ENCODE results near the gene RNF213. TPM values are rescaled to one million over a fixed set of nuclear protein-coding genes. Genes with fewer than 3 reads are reported as not detected.
A peak's percentile ranks its signal among the peaks of the same experiment; 100 is the strongest.

The RNF213 gene
- total RNA-seq, 3 donors from 2014 or later, result 205 to 289 (median 262) TPM

DNA sequence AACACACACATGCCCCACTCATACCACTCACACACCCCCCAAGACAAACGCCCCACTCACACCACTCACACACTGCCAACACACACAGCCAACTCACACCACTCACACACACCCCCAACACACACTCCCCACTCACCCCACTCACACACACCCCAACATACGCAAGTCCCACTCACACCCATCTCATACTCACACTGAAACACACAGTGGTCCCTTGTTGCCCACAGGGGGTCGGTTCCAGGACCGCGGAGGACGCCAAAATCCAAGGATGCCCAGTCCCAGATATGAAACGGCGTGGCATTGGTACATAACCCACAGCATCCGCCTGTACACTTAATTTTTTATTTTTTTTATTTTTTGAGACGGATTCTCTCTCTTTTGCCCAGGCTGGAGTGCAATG lies 20.9 kb downstream of the RNF213 start:
- Mint-ChIP-seq H3K4me1 (ENCODE audit: low read depth) (peaks cover 18% of the 10 kb centered on the region), H3K36me3 (ENCODE audit: insufficient read depth) (peaks cover 9% of the 10 kb centered on the region), H3K27me3 (ENCODE audit: low read depth) (no peaks in the 10 kb centered on the region), H3K9me3 (no peaks in the 10 kb centered on the region), H3K4me3 (no peak overlapping the region)
- ATAC-seq, result no peak
- no peak for DNase-seq

DNA sequence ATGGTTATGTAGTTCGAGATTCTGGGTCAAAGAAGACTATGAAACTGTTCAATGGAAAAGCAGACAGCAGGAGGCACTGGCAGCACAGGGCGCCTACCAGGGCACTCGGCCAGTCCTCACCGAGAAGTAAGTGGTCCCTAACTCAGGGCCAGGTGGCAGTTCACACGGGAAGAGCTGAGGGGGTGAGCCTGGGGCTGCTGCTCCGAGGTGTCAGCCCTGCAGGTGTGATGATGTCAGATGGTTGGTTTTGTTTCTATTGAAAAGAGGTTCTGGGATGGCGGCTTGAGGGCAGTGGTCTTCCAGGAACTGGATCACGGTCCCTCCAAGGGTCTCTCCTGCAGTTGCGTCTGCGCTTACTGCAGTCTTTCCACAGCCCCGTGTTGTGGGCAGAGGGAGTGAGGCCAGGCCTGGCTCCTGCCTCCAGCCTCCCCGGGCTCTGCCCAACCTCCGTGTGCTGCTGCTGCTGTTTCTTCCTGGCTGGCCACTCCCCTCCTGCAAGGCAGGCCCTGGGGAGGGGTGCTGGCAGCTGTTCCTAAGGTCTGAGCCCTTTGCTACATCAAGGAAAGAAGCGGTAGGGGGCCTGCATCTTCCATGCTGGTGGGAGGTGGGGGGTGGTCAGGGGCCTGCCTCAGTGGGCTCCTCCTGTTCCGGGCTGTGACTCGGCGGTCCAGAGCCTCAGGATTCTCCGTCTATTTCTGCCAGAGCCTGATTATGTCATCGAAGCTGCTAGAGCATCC lies 22.6 kb downstream of the RNF213 start:
- DNase-seq (no peak), ATAC-seq (no peak)
- Mint-ChIP-seq H3K9me3 (no peaks in the 10 kb centered on the region), H3K27me3 (ENCODE audit: low read depth) (no peaks in the 10 kb centered on the region), H3K4me3 (no peak overlapping the region), H3K36me3 (ENCODE audit: insufficient read depth) (peaks cover 10% of the 10 kb centered on the region), H3K4me1 (ENCODE audit: low read depth) (peaks cover 15% of the 10 kb centered on the region)

GRCh38 chr17:80284631-80285030 lies 24.0 kb downstream of the RNF213 start:
- ATAC-seq (peak in 1 of 2 donors; percentile 51), DNase-seq (no peak)
- Mint-ChIP-seq H3K9me3 (no peaks in the 10 kb centered on the region), H3K4me3 (no peak overlapping the region), H3K36me3 (ENCODE audit: insufficient read depth) (peaks cover 17% of the 10 kb centered on the region), H3K4me1 (ENCODE audit: low read depth) (peaks cover 13% of the 10 kb centered on the region), H3K27me3 (ENCODE audit: low read depth) (no peaks in the 10 kb centered on the region)

DNA sequence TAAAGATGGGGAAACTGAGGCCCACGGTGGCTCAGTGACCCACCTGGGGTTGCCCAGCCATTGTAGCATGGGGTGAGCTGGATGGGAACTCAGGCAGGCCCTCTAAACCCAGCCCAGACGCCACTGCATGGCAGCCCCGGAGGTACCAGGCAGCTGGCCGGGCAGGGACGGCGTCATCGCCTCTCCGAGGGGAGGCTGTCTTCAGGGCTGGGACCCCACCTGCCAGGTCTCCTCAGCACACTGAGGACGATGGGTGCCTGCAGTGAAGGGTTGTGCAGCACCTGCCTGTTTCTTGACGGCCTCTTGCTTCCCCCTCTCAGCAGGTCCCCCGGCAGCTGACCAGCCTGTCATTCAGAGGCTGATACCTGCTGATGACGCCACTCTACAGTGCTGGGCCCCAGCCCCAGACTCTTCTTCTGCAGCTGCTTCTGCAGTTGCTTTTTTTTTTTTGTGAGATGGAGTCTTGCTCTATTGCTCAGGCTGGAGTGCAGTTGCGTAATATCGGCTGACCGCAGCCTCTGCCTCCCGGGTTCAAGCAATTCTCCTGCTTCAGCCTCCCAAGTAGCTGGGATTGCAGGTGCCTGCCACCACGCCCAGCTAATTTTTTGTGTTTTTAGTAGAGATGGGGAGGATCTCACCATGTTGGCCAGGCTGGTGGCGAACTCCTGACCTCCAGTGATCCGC lies 24.7 kb downstream of the RNF213 start:
- no peak for DNase-seq
- Mint-ChIP-seq H3K27me3 (ENCODE audit: low read depth) (no peaks in the 10 kb centered on the region), H3K9me3 (no peaks in the 10 kb centered on the region), H3K4me1 (ENCODE audit: low read depth) (peaks cover 10% of the 10 kb centered on the region), H3K36me3 (ENCODE audit: insufficient read depth) (peaks cover 17% of the 10 kb centered on the region), H3K4me3 (no peak overlapping the region)
- ATAC-seq, result no peak

- no peak overlapping the region for H3K4me3 Mint-ChIP-seq
- DNase-seq, result no peak
- no peak for ATAC-seq
- peaks cover 24% of the 10 kb centered on the region for H3K36me3 Mint-ChIP-seq (ENCODE audit: insufficient read depth)
- H3K4me1 Mint-ChIP-seq (ENCODE audit: low read depth), result peaks cover 8% of the 10 kb centered on the region
- no peaks in the 10 kb centered on the region for H3K9me3 Mint-ChIP-seq
- H3K27me3 Mint-ChIP-seq (ENCODE audit: low read depth), result no peaks in the 10 kb centered on the region
These were observed 25.9 kb downstream of the RNF213 start for GRCh38 chr17:80286638-80286960.

- Mint-ChIP-seq H3K9me3 (no peaks in the 10 kb centered on the region), H3K36me3 (ENCODE audit: insufficient read depth) (peaks cover 26% of the 10 kb centered on the region), H3K4me3 (no peak overlapping the region), H3K27me3 (ENCODE audit: low read depth) (no peaks in the 10 kb centered on the region), H3K4me1 (ENCODE audit: low read depth) (peaks cover 7% of the 10 kb centered on the region)
- DNase-seq, result no peak
- ATAC-seq, result no peak
These were observed 26.4 kb downstream of the RNF213 start for GRCh38 chr17:80287038-80287437.

DNA sequence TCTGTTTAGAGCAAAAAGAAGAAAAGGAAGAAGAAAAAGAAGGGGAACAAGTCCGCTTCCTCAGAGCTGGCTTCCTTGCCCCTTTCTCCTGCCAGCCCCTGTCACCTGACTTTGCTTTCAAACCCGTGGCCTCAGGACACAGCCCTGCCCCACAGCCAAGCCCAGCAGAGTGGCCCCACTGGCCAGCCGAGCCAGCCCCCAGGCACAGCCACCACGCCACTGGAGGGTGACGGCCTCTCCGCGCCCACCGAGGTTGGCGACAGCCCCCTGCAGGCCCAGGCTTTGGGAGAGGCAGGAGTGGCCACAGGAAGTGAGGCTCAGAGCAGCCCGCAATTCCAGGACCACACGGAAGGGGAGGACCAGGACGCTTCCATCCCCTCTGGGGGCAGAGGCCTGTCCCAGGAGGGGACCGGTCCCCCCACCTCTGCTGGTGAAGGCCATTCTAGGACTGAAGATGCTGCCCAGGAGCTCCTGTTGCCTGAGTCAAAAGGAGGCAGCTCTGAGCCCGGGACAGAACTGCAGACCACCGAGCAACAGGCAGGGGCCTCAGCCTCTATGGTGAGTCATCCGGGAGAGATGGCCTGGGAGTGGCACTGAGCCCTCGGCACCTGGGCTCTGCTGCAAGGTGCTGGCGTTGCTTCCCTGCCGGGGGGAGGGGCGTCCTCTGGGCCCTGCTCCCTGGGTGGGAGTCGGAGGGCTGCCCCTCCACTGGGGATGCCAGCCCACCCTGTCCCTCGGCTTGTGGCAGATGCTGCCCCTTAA lies 27.3 kb downstream of the RNF213 start:
- H3K27me3 Mint-ChIP-seq (ENCODE audit: low read depth), result no peaks in the 10 kb centered on the region

DNA sequence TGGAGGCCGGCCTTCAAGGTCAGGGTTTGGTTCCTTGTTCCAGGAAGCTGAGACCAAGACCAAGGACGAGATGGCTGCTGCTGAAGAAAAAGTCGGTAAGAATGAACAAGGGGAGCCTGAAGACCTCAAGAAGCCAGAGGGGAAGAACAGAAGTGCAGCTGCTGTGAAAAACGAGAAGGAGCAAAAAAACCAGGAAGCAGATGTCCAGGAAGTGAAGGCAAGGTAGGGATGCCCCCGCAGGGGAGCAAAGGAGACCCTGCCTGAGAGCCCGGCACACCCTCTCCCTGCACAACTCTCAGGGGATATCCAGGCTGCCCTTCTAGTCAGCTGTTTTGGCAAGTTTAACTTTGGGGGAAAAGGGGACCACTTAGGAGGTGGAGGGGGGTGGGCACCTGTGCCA lies 29.0 kb downstream of the RNF213 start:
- DNase-seq, result no peak
- peaks cover 4% of the 10 kb centered on the region for H3K4me1 Mint-ChIP-seq (ENCODE audit: low read depth)
- H3K36me3 Mint-ChIP-seq (ENCODE audit: insufficient read depth), result peaks cover 34% of the 10 kb centered on the region
- H3K27me3 Mint-ChIP-seq (ENCODE audit: low read depth), result no peaks in the 10 kb centered on the region
- no peaks in the 10 kb centered on the region for H3K9me3 Mint-ChIP-seq
- no peak overlapping the region for H3K4me3 Mint-ChIP-seq
- no peak for ATAC-seq

More for the DNA sequence above, 27.3 kb downstream of the RNF213 start:
- no peaks in the 10 kb centered on the region for H3K9me3 Mint-ChIP-seq
- H3K4me1 Mint-ChIP-seq (ENCODE audit: low read depth), result peaks cover 6% of the 10 kb centered on the region
- no peak for DNase-seq
- H3K36me3 Mint-ChIP-seq (ENCODE audit: insufficient read depth), result peaks cover 29% of the 10 kb centered on the region
- H3K4me3 Mint-ChIP-seq, result no peak overlapping the region
- no peak for ATAC-seq

GRCh38 chr17:80290156-80290555 lies 29.5 kb downstream of the RNF213 start:
- peaks cover 38% of the 10 kb centered on the region for H3K36me3 Mint-ChIP-seq (ENCODE audit: insufficient read depth)
- no peak for ATAC-seq

GRCh38 chr17:80291260-80291659 lies 30.6 kb downstream of the RNF213 start:
- Mint-ChIP-seq H3K4me1 (ENCODE audit: low read depth) (peaks cover 3% of the 10 kb centered on the region), H3K4me3 (no peak overlapping the region), H3K36me3 (ENCODE audit: insufficient read depth) (peaks cover 43% of the 10 kb centered on the region), H3K27me3 (ENCODE audit: low read depth) (no peaks in the 10 kb centered on the region), H3K9me3 (no peaks in the 10 kb centered on the region)
- DNase-seq, result no peak
- ATAC-seq, result no peak

More at GRCh38 chr17:80290156-80290555, 29.5 kb downstream of the RNF213 start:
- no peak for DNase-seq
- no peak overlapping the region for H3K4me3 Mint-ChIP-seq
- H3K27me3 Mint-ChIP-seq (ENCODE audit: low read depth), result no peaks in the 10 kb centered on the region
- no peaks in the 10 kb centered on the region for H3K9me3 Mint-ChIP-seq
- H3K4me1 Mint-ChIP-seq (ENCODE audit: low read depth), result peaks cover 3% of the 10 kb centered on the region

DNA sequence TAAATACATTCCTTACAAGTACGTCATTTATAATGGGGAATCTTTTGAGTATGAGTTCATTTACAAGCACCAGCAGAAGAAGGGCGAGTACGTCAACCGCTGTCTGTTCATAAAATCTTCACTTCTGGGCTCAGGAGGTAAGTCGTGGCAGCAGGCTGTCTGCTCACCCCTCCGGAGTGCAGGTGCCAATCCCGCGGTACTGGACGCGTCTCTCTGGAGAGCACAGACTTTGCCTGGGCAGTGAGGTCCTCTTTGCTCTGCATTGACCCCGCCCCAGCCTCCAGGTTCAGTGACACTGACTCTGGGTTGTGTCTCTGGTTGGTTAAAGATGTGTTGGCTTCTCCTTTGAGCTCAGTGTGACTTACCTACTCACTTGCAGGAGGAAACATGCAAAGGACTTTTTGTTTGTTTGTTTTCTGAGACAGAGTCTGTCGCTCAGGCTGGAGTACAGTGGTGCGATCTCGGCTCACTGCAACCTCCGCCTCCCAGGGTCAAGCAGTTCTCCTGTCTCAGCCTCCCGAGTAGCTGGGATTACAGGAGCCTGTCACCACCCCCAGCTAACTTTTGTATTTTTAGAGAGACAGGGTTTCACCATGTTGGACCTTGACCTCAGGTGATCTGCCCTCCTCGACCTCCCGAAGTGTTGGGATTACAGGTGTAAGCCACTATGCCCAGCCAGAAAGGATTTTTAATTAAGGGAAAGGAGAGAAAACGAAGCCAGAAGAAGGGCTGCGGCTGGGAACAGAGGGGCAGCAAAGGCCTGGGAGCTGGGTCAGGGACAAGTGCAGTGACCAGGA lies 31.2 kb downstream of the RNF213 start:
- ATAC-seq (no peak), DNase-seq (no peak)
- peaks cover 3% of the 10 kb centered on the region for H3K4me1 Mint-ChIP-seq (ENCODE audit: low read depth)
- no peak overlapping the region for H3K4me3 Mint-ChIP-seq
- peaks cover 49% of the 10 kb centered on the region for H3K36me3 Mint-ChIP-seq (ENCODE audit: insufficient read depth)
- H3K27me3 Mint-ChIP-seq (ENCODE audit: low read depth), result no peaks in the 10 kb centered on the region
- no peaks in the 10 kb centered on the region for H3K9me3 Mint-ChIP-seq

- no peak for ATAC-seq
- H3K4me3 Mint-ChIP-seq, result no peak overlapping the region
- no peaks in the 10 kb centered on the region for H3K27me3 Mint-ChIP-seq (ENCODE audit: low read depth)
- H3K36me3 Mint-ChIP-seq (ENCODE audit: insufficient read depth), result peaks cover 46% of the 10 kb centered on the region
- H3K9me3 Mint-ChIP-seq, result no peaks in the 10 kb centered on the region
- DNase-seq, result no peak
- peaks cover 3% of the 10 kb centered on the region for H3K4me1 Mint-ChIP-seq (ENCODE audit: low read depth)
These were observed 31.9 kb downstream of the RNF213 start for GRCh38 chr17:80292521-80292971.

- Mint-ChIP-seq H3K9me3 (no peaks in the 10 kb centered on the region), H3K4me3 (no peak overlapping the region), H3K36me3 (ENCODE audit: insufficient read depth) (peaks cover 51% of the 10 kb centered on the region), H3K4me1 (ENCODE audit: low read depth) (peaks cover 3% of the 10 kb centered on the region), H3K27me3 (ENCODE audit: low read depth) (no peaks in the 10 kb centered on the region)
- ATAC-seq (no peak), DNase-seq (no peak)
These were observed 33.6 kb downstream of the RNF213 start for GRCh38 chr17:80294210-80294609.

DNA sequence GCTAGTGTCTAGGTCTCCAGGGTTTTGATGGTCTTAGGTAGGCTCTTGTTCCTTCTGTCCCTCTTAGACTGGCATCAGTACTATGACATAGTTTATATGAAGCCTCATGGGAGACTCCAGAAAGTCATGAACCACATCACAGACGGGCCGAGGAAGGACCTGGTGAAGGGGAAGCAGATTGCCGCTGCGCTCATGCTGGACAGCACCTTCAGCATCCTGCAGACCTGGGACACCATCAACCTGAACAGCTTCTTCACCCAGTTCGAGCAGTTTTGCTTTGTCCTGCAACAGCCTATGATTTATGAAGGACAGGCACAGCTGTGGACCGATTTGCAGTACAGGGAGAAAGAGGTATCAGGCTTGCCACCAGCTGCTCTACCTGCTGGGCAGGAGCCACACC lies 34.0 kb downstream of the RNF213 start:
- Mint-ChIP-seq H3K9me3 (no peaks in the 10 kb centered on the region), H3K4me3 (no peak overlapping the region), H3K36me3 (ENCODE audit: insufficient read depth) (peaks cover 51% of the 10 kb centered on the region), H3K27me3 (ENCODE audit: low read depth) (no peaks in the 10 kb centered on the region), H3K4me1 (ENCODE audit: low read depth) (peaks cover 3% of the 10 kb centered on the region)
- ATAC-seq (no peak), DNase-seq (no peak)

Measured in activated T-cell treated with anti-CD3 and anti-CD28 coated beads, Interleukin-2, amount 50 U/mL, for 4 hours (primary cell).